HuH-7.5 (cell line): Measurements from ENCODE around the gene ESYT3.

Experiments
- DNase-seq: peaks from one replicate; pipeline ENCODE4 v3.0.0; 2011; ENCODE audit warnings: low spot score

Gene ESYT3, protein sequence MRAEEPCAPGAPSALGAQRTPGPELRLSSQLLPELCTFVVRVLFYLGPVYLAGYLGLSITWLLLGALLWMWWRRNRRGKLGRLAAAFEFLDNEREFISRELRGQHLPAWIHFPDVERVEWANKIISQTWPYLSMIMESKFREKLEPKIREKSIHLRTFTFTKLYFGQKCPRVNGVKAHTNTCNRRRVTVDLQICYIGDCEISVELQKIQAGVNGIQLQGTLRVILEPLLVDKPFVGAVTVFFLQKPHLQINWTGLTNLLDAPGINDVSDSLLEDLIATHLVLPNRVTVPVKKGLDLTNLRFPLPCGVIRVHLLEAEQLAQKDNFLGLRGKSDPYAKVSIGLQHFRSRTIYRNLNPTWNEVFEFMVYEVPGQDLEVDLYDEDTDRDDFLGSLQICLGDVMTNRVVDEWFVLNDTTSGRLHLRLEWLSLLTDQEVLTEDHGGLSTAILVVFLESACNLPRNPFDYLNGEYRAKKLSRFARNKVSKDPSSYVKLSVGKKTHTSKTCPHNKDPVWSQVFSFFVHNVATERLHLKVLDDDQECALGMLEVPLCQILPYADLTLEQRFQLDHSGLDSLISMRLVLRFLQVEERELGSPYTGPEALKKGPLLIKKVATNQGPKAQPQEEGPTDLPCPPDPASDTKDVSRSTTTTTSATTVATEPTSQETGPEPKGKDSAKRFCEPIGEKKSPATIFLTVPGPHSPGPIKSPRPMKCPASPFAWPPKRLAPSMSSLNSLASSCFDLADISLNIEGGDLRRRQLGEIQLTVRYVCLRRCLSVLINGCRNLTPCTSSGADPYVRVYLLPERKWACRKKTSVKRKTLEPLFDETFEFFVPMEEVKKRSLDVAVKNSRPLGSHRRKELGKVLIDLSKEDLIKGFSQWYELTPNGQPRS

DNA sequence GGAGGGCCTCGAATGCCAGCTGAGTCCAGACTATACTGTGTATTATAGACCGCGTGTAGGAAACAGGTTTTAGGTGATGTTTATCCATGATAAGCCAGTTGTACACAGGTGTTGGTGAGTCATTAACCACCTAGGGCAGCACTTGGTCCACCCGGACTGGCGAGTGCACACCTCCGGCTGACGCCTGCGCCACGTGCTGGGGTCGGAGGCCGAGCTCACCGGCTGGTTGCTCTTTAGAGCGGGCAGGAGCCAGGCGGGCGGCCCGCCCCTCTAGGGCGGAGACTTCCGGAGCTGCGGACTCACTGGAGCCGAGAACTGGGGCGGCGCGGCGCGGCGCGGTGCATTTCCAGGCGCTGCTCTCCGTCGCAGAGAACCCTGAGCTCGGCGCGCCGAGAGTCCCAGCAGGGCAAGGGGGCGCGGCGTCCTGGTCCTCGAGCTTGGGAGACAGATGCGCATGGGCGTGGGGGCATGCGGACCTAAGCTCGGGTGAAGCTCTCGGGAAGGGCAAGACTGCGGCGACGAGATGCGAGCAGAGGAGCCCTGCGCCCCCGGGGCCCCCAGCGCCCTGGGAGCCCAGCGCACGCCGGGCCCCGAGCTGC lies at the start of gene ESYT3:
TSS of gene ESYT3 (plus strand) at position 341 of the 599 bp plus-strand sequence. CDS start at position 524, 183 bp downstream.
- DNase-seq, result peak; percentile 85

GRCh38 chr3:138384976-138385375 lies 49.4 kb upstream of the ESYT3 start:
- DNase-seq, result no peak

DNA sequence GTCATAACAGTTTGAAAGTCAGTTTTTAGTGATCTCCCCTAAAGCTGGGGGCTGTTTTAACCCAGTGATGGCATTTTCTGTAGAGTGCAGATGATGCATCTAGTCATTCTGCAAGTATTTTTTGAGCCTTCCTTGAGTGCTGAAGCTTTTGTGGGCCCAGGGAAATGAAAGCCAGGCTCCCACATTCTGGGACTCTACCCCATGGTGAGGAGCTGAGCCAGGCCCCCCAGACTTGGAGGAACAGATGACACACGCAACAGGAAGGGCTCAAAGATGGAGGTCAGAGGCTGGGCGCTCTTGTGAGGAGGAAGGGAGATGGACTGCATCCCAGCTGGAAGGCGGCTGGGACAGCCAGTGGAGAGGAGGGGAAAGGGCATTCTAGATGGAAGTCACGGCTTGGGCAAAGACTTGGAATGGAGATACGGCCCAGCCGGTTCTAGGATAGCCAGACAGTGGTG lies 45.2 kb upstream of the ESYT3 start:
- no peak for DNase-seq

DNA sequence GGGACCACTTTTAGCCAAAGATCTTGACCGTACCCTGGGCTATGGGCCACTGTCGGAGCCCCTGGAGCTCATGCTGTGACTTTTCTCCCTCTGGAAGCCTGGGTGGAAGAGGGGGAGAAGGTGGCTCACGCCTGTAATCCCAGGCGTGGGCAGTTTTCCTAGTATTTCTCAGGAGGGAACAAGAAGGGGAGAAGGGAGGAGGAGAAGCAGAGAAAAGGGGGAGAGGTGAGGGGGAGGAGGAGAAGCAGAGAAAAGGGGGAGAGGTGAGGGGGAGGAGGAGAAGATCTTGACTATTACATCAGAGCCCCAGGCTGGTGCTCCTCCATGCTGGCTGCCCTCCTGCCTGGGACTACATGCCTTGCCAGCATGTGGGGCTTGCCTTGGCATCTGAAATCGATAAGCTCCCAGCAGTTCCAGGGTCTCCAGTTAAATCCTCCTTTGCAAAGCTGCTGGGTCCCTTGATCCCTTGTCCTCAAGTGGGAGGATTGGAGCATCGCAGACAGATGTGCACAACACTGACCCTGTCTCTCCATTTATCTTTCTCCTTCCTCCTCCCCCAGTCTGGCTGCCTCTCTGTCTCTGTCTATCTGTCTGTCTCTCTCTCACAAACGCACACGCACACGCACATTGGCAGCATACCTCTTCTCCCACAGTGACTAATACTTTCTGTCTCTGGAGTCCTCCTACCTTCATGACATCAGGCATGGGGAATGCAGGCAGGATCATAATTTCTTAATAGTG lies 44.4 kb upstream of the ESYT3 start:
- no peak for DNase-seq

DNA sequence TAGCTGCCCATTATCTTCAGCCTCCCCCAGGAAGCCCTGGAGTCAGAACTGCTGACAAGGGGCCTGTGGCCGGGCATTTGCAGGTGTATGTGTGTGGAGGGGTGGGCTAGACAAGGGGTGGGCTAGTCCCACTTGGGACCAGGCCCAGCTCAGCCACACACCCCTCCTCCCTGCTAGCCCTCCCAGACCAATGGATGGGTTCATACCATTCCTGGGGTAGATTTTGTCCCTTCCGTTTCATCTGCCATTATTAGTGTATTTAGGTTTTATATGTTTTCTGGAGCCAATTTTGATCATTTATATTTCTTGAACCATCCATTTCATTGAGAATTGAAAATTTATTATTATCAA lies 43.9 kb upstream of the ESYT3 start:
- DNase-seq, result no peak

- no peak for DNase-seq
Observed at GRCh38 chr3:138394156-138394555, 40.3 kb upstream of the ESYT3 start.

GRCh38 chr3:138394686-138395085 lies 39.7 kb upstream of the ESYT3 start:
- no peak for DNase-seq

DNA sequence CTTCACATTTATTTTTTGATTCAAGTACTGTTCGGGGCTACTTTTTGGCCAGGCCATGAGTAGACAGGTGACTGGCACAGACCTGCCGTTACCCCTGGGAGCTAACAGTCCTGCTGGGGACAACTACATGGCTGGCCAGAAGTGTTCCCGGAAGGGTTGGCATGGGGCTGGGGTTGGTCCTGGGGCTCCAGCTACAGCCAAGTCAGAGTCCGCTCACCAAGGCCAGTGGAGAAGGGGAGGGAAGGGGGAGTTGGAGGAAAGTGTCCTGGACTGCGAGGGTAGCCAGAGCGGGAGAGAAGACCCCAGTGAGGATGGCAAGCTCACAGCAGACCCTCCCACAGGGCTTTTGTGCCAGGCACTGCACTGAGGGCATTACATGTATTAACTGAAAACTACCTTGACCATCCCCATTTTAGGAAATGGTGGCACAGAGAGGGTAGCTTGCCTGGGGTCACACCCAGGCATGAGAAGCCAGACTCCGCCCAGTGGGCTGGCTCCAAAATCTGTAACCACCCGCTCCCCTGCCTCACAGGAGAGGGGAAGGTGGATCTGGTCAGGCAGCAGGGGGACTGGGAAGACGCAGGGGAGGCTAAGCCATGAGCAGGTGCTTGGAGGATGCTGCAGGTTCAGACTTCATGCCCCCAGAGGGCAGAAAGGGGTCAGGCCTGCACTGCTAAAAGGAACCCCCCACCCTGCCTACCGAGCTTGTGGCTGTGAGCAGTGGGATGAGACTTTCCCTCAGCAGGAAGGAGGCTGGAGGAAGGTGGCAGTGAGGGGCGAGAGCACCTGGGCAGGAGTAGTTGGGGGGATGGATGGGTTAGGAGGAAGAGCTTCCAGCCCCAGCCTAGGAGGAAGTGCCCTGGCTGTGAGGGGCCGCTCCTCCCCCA lies 38.3 kb upstream of the ESYT3 start:
- DNase-seq, result no peak

- DNase-seq, result no peak
Observed at GRCh38 chr3:138396752-138397410, 37.5 kb upstream of the ESYT3 start.

- DNase-seq, result no peak
Observed at GRCh38 chr3:138397983-138398382, 36.4 kb upstream of the ESYT3 start.

GRCh38 chr3:138398791-138399575 lies 35.4 kb upstream of the ESYT3 start:
- no peak for DNase-seq

DNA sequence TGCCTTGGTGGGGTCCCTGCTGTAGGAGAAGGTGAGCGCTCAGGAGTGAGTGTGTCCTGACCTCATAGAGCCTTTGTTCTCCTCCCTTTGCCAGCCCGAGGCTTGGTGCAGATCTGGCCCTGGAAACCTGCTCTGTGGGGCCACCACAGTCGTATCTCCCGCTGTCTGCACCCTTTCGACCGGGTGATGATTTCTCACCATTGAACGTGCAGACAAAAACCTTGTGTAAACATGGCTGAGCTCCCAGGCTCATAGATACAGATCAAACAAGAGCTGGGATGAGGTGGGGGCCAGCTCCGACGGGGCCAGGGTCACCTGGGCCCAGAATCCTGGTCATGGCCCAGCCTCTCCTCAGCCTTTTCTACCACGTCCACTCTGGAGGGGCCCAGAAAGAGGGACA lies 34.6 kb upstream of the ESYT3 start:
- peak; percentile 34 for DNase-seq

DNA sequence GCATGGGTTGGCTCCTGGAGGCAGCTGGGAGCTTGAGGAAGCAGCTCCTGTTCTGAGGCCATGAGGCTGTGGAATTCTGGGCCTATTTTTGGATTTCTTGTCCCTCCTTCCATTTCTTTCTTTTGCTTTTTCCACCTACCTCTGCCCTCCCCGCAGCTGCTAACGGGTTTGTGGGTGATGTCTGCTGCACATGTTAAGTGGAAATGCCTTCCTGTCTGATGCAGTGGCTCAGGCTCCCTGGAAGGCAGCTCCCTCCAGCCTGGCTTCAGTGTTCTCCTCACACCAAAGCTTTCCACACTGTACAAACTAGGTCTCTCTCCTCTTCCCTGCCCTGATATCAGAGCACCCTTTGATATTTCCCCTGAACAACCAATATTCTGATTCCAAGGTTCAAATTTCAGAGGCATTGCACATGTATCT lies 33.8 kb upstream of the ESYT3 start:
- no peak for DNase-seq

DNA sequence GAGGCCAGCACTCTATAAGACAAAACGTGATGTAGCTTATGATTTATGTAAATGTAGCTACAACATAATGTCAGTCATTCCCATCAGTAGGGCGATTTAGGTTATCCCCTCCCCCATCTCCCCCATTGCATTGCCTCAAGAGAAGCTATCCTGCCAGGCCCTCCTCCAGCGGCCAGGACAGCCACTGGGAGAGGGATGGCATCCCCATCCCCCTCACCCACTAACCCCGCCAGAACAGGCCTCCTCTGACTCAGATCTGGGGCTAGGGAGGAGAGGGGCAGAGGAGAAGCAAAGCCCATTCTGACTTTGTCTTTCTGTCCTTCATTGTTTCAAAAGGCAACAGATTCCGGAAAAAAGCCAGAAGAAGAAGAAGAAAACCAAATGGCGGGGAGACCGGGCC lies 32.6 kb upstream of the ESYT3 start:
- DNase-seq, result no peak

- no peak for DNase-seq
Observed at GRCh38 chr3:138404121-138404520, 30.3 kb upstream of the ESYT3 start.

GRCh38 chr3:138405001-138405400 lies 29.4 kb upstream of the ESYT3 start:
- no peak for DNase-seq

GRCh38 chr3:138405486-138405885 lies 28.9 kb upstream of the ESYT3 start:
- no peak for DNase-seq

- DNase-seq, result no peak
Observed at GRCh38 chr3:138406606-138407005, 27.8 kb upstream of the ESYT3 start.

GRCh38 chr3:138407236-138407907 lies 27.0 kb upstream of the ESYT3 start:
- no peak for DNase-seq
